GM12864 (cell line): ENCODE measurements around the gene NRCAM.

ENCODE experiments used
- DNase-seq: peaks from one replicate; pipeline ENCODE4 v3.0.0-alpha.2; 2011; ENCODE audit warnings: low read depth
- H3K4me3 ChIP-seq: 2 replicates; pipeline ENCODE4 v1.5.1; 2011; ENCODE audit warnings: mild to moderate bottlenecking, low read depth, low read length, control low read depth
- CTCF ChIP-seq: IDR thresholded peaks from 2 replicates; pipeline ENCODE4 v1.5.1; 2011; ENCODE audit warnings: low read depth, mild to moderate bottlenecking, moderate library complexity, low read length, control low read depth, inconsistent platforms; ENCODE audit errors: missing control alignments

Gene NRCAM

GRCh38 chr7:108459922-108460551, 3.8 kb upstream of the NRCAM start:
- TF ChIP-seq CTCF, result peak; percentile 57
- H3K4me3 ChIP-seq, result no peak overlapping the region
- DNase-seq, result no peak

GRCh38 chr7:108457871-108458270, 1.6 kb upstream of the NRCAM start:
- no peak for TF ChIP-seq CTCF
- no peak for DNase-seq
- no peak overlapping the region for H3K4me3 ChIP-seq

- no peak overlapping the region for H3K4me3 ChIP-seq
- no peak for DNase-seq
- no peak for TF ChIP-seq CTCF
Measured at GRCh38 chr7:108456845-108457540, 757 bp upstream of the NRCAM start.

GRCh38 chr7:108455551-108455997, 662 bp downstream of the NRCAM start:
- TF ChIP-seq CTCF, result no peak
- H3K4me3 ChIP-seq, result peak overlapping the region; percentile 44
- no peak for DNase-seq

GRCh38 chr7:108454674-108455550, 1.3 kb downstream of the NRCAM start:
- H3K4me3 ChIP-seq, result peak overlapping the region; percentile 44
- no peak for DNase-seq
- no peak for TF ChIP-seq CTCF

- TF ChIP-seq CTCF, result no peak
- no peak for DNase-seq
- no peak overlapping the region for H3K4me3 ChIP-seq
Measured at GRCh38 chr7:108454317-108454673, 1.9 kb downstream of the NRCAM start.
